ENCODE results near the gene MRPL43.

Gene MRPL43

GRCh38 chr10:100969187-100970075 is 17.9 kb downstream of the MRPL43 start, which contains the start of gene SEMA4G:
TSS of gene SEMA4G (plus strand) at chr10:100969504. CDS start at chr10:100972913, 3,409 bp downstream.
- Histone ChIP-seq H4K20me1 (ENCODE audit: insufficient read depth, low read length, poor library complexity, severe bottlenecking) (no peaks in the 10 kb centered on the region), H3K9ac (ENCODE audit: low read depth, low read length, poor library complexity, severe bottlenecking) (no peak within 1 kb of the TSS), H3K36me3 (ENCODE audit: insufficient read depth, low read length) (peaks cover 5% of the 10 kb centered on the region; the same call in 1 of the 2 replicates), H3K27me3 (ENCODE audit: insufficient read depth, low read length, poor library complexity, severe bottlenecking) (no peaks in the 10 kb centered on the region), H3K79me2 (ENCODE audit: insufficient read depth, low read length) (no peaks in the 10 kb centered on the region), H3K9me3 (ENCODE audit: insufficient read depth, low read depth, low read length) (no peaks in the 10 kb centered on the region), H3F3A (ENCODE audit: low read depth) (no peaks in the 10 kb centered on the region), H3K4me2 (ENCODE audit: low read depth, low read length, poor library complexity, severe bottlenecking) (peak within 1 kb of the TSS; percentile 49), H3K9me2 (replicated peaks; ENCODE audit: low read depth, low read length) (no peaks in the 10 kb centered on the region), H3K4me3 (ENCODE audit: low read length, poor library complexity, severe bottlenecking) (peak within 1 kb of the TSS; percentile 28), H2AFZ (ENCODE audit: low read length) (no peak within 1 kb of the TSS), H3K4me1 (ENCODE audit: insufficient read depth, low read length, poor library complexity, severe bottlenecking) (peaks cover 3% of the 10 kb centered on the region)
- TF ChIP-seq, protein P1, sequence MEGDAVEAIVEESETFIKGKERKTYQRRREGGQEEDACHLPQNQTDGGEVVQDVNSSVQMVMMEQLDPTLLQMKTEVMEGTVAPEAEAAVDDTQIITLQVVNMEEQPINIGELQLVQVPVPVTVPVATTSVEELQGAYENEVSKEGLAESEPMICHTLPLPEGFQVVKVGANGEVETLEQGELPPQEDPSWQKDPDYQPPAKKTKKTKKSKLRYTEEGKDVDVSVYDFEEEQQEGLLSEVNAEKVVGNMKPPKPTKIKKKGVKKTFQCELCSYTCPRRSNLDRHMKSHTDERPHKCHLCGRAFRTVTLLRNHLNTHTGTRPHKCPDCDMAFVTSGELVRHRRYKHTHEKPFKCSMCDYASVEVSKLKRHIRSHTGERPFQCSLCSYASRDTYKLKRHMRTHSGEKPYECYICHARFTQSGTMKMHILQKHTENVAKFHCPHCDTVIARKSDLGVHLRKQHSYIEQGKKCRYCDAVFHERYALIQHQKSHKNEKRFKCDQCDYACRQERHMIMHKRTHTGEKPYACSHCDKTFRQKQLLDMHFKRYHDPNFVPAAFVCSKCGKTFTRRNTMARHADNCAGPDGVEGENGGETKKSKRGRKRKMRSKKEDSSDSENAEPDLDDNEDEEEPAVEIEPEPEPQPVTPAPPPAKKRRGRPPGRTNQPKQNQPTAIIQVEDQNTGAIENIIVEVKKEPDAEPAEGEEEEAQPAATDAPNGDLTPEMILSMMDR (conservative IDR thresholded peaks at IDR 0.05; ENCODE audit: low read length), result peak; percentile 69
- no peak for TF ChIP-seq EZH2phosphoT487 (IDR thresholded peaks at IDR 0.05; ENCODE audit: borderline replicate concordance)

DNA sequence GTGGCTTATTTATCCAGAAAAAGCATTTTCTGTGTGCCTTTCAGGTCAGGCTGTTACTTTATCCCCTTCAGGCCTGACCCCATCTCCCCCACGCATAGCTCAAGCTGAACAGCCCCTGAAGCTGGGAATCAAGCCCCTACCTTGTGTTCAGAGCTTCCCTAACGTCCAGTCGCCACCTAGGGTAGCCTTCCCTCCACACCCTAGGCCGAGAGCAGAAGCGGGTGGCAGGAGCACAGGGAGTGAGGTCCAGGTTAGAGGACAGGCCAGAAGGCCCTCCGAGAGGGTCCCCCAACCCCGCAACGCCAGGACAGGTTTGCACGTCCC is 18.5 kb downstream of the MRPL43 start:
- Histone ChIP-seq H3K9me2 (replicated peaks; ENCODE audit: low read depth, low read length) (no peaks in the 10 kb centered on the region), H3K9ac (ENCODE audit: low read depth, low read length, poor library complexity, severe bottlenecking) (no peak overlapping the region), H3K9me3 (ENCODE audit: insufficient read depth, low read depth, low read length) (no peaks in the 10 kb centered on the region), H3K79me2 (ENCODE audit: insufficient read depth, low read length) (no peaks in the 10 kb centered on the region), H3K27me3 (ENCODE audit: insufficient read depth, low read length, poor library complexity, severe bottlenecking) (no peaks in the 10 kb centered on the region), H3K4me1 (ENCODE audit: insufficient read depth, low read length, poor library complexity, severe bottlenecking) (peaks cover 3% of the 10 kb centered on the region), H3K36me3 (ENCODE audit: insufficient read depth, low read length) (peaks cover 11% of the 10 kb centered on the region; the same call in 1 of the 2 replicates), H3K4me2 (ENCODE audit: low read depth, low read length, poor library complexity, severe bottlenecking) (no peak overlapping the region), H2AFZ (ENCODE audit: low read length) (no peak overlapping the region), H3F3A (ENCODE audit: low read depth) (no peaks in the 10 kb centered on the region), H4K20me1 (ENCODE audit: insufficient read depth, low read length, poor library complexity, severe bottlenecking) (no peaks in the 10 kb centered on the region), H3K4me3 (ENCODE audit: low read length, poor library complexity, severe bottlenecking) (no peak overlapping the region)
- no peak for TF ChIP-seq EZH2phosphoT487 (IDR thresholded peaks at IDR 0.05; ENCODE audit: borderline replicate concordance)
- TF ChIP-seq, protein P1 (conservative IDR thresholded peaks at IDR 0.05; ENCODE audit: low read length), result no peak

DNA sequence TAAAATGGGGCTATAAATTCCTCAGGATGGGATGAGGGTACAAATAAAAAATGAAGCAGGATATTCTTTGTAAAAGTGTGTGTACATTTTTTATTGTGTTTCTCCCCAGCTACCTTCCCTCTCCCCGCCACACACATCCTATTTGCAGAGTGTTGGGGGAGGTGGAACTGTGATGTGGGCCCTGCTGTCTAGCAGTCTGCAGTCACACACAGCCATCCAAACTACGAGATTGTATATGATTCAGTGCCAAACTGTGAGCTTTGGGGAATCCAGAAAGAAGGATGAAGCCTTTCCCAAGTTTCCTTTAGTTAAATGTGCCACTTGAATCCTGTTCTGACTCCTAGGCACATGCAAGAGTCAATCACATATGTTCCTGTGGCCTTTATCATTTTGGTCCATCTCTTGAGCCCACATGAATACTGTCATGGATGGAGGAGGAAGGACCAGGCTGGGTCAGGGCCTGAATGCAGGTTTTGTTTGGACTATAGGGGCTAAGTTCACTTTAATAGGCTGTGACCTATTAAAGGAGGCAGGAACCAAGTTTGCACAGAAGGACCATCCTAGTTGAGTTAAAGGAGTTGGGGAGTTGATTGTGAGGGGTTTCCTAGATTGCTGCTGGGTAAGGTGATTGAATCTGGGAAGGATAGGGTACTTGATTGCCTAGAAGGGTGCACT is 19.1 kb downstream of the MRPL43 start:
- no peaks in the 10 kb centered on the region for H3K27me3 ChIP-seq (ENCODE audit: insufficient read depth, low read length, poor library complexity, severe bottlenecking)
- no peaks in the 10 kb centered on the region for H3K79me2 ChIP-seq (ENCODE audit: insufficient read depth, low read length)
- H3K36me3 ChIP-seq (ENCODE audit: insufficient read depth, low read length), result peaks cover 15% of the 10 kb centered on the region; the same call in 1 of the 2 replicates
- no peaks in the 10 kb centered on the region for H3K9me2 ChIP-seq (replicated peaks; ENCODE audit: low read depth, low read length)
- no peak overlapping the region for H3K4me3 ChIP-seq (ENCODE audit: low read length, poor library complexity, severe bottlenecking)
- H2AFZ ChIP-seq (ENCODE audit: low read length), result no peak overlapping the region
- no peak for TF ChIP-seq EZH2phosphoT487 (IDR thresholded peaks at IDR 0.05; ENCODE audit: borderline replicate concordance)
- TF ChIP-seq, protein P1 (conservative IDR thresholded peaks at IDR 0.05; ENCODE audit: low read length), result no peak
- no peak overlapping the region for H3K4me2 ChIP-seq (ENCODE audit: low read depth, low read length, poor library complexity, severe bottlenecking)
- H3F3A ChIP-seq (ENCODE audit: low read depth), result no peaks in the 10 kb centered on the region
- H3K4me1 ChIP-seq (ENCODE audit: insufficient read depth, low read length, poor library complexity, severe bottlenecking), result peaks cover 3% of the 10 kb centered on the region
- H4K20me1 ChIP-seq (ENCODE audit: insufficient read depth, low read length, poor library complexity, severe bottlenecking), result no peaks in the 10 kb centered on the region
- no peak overlapping the region for H3K9ac ChIP-seq (ENCODE audit: low read depth, low read length, poor library complexity, severe bottlenecking)
- no peaks in the 10 kb centered on the region for H3K9me3 ChIP-seq (ENCODE audit: insufficient read depth, low read depth, low read length)
